HG02678 (cell line): Measurements from ENCODE around the gene SMPD4.
A peak's percentile ranks its signal among the peaks of the same experiment; 100 is the strongest.
"Not testable (repeated sequence)": the region's sequence is repeated elsewhere in the genome, so short reads cannot be mapped to it uniquely, and the experiment has no call there.

Source experiments
- ATAC-seq: cut with Tn5 transposase; IDR thresholded peaks from one replicate; pipeline ENCODE4 v1.9.1; 2021; ENCODE audit warnings: mild to moderate bottlenecking, moderate library complexity; ENCODE audit not compliant: unreplicated experiment

Gene SMPD4

DNA sequence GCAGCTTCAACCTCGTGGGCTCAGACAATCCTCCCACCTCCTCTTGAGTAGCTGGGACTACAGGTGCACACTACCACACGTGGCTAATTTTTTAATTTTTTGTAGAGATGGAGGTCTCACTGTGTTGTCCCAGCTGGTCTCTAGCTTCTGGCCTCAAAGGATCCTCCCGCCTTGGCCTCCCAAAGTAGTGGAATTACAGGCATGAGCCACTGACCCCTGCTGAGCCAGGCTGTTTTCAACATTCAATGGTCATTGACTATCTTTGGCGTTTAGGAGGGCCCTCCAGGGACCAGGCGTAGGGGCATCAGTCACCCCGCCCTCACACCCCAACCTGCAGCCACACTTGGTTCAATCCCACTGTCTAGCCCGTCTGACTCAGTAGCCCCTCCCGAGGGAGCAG, 5.9 kb upstream of the SMPD4 start:
- ATAC-seq = no peak

DNA sequence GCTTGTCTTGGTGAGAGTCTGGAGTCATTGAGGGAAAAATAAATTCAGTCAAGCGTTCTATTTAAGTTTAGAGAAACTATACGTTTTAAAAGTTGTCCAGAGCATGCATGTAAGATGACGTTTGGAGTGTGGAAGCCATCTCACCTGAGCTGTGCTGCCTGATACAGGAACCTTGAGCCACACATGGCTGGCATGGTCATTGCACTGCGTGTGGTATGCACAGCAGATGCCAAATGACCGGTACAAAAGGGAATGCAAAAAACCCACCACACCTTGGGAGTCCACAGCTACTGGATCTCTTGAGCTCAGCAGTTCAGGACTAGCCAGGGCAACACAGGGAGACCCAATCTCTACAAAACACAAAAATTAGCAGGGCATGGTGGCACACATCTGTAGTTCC, 5.0 kb upstream of the SMPD4 start:
- ATAC-seq = no peak

DNA sequence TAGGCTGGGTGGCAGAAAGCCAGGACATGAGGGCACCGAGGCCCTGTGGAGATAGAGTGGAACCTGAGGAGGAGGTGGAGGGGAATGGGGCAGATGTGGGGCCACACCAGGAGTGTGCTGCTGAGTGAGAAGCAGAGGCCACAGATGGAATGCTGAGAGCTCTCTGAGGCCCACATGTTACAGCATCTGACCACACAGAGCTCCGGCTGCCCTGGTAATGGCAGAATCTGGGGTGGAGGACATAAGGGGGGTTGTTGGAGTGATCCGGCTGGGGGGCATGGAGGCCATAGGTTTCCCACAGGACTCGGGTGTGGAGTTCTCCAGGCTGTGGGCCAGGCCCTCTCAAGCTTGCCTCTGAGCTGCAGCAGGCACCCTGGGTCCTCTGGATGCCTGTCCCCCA, 4.5 kb upstream of the SMPD4 start:
- ATAC-seq = no peak

DNA sequence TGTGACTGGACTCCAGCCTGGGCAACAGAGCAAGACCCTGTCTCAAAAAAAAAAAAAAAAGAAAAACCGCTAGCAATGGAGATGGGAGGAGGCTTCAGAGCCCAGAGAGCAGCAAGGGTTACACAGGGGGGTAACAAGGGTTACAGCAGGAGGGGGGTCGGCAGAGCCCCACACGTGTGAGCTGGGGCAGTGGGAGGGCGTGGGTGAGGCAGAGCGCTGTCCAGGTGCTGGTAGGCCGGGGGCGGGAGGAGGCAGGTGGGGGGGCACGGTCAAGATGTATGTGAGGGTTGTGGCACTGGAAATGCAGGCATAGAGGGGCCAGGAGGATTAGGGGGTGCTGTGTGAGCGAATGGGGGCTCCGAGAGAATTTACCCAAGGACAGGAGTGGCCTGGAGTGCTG, 4.0 kb upstream of the SMPD4 start:
- no peak for ATAC-seq

DNA sequence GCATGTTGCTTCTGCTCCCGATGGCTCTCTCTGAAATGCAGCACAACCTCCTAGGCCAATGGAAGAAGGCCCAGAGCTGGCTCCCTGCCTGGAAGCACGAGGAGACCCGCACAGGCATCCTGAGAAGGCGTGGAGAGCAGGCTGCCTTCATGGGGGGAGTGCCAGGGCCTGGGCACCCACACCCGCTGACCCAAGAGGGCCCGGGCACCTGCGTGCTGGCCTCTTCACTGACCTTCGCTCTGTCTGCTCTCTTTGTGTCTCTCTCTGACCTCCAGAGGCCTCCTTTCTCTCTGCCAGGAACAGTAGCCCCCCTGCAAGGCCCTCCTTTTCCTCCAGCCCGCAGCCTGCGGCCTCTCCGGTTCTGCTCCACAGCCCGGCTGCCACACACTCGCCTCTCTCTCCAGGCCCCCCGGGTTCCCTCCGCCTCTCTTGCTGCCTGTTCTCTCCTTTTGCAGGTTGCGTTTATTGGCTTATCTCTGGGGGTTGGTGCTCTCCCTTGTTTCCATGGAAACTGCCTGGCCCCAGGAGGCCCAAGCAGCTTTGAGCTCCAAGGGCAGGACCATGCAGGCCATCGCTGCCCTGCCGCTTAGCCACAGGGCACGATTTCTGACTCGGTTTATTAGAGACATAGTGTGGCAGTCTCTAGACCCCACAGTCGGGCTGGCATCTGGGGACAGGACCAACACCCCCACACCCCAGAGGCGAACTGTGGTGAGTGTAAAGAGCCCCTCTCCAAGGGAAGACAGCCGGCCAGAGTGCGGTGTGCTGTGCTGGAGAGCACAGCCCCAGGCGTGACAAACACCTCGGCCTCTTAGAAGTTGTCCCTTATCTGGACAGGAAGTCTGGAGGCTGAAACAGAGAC, 2.3 kb upstream of the SMPD4 start:
- ATAC-seq = no peak

DNA sequence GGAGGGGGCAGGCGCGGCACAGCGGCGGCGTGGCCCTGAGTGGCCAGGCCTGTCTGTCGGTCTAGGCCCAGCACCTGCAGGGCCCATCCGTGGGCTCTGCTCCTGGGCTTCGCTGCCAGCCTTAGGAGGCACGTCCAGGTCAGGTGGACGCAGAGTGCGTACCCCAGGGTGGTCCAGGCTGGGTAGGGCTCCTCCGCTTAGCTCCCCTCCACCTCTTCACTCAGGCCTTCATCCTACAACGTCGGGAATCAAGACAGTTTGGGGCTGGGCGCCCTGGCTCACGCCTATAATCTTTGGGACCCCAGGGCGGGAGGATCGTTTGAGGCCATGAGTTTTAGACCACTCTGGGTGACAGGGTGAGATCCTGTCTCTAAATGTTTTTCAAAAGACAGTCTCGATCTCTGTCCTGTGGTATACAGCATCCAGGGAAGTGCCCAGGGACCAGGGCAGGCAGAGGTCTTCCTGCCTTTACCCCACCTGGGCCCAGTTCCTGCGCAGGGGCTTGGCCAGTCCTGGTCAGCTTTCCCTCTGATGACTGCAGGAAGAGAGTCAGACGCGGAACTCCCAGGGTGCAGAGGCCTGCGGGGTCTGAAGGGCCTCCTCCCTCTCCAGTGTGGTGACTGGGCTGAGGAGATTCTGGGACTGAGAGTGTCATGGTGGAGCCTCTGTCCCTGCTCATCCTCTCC, 1.6 kb upstream of the SMPD4 start:
- peak; percentile 1 for ATAC-seq

DNA sequence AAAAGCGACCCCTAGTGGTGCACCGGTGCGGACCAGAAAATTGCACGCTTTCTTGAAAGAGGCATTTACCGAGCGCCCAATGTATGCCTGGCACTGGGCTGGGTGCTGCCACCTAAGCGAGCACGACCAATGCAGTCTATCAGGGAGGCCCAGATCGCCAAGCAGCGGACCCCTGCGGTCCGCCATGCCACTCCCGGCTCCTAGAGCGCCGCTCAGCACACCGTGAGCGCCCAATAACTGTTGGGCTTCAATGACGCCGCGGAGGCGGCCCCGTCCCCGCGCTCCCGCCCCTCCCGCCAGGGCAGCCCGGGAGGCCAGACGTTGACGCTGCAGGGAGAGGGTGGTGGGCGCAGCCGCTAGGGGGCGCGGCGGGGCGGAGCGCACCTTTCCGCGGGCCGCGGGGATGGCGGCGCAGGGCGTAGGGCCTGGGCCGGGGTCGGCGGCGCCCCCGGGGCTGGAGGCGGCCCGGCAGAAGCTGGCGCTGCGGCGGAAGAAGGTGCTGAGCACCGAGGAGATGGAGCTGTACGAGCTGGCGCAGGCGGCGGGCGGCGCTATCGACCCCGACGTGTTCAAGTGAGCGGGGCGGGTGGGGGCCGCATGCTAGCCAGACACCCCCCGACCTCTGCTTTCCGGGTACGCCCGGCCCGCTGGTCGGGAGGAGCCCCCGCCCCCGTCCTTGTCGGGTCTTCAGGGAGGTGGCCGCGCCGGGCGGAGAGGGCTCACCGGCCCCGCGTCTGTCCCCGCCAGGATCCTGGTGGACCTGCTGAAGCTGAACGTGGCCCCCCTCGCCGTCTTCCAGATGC, 679 bp upstream of the SMPD4 start, which contains the start of gene MZT2B:
Gene MZT2B (plus strand): TSS at position 383 of the 803 bp plus-strand sequence. CDS start 21 bp downstream, at position 404.
- peak; percentile 84 for ATAC-seq

DNA sequence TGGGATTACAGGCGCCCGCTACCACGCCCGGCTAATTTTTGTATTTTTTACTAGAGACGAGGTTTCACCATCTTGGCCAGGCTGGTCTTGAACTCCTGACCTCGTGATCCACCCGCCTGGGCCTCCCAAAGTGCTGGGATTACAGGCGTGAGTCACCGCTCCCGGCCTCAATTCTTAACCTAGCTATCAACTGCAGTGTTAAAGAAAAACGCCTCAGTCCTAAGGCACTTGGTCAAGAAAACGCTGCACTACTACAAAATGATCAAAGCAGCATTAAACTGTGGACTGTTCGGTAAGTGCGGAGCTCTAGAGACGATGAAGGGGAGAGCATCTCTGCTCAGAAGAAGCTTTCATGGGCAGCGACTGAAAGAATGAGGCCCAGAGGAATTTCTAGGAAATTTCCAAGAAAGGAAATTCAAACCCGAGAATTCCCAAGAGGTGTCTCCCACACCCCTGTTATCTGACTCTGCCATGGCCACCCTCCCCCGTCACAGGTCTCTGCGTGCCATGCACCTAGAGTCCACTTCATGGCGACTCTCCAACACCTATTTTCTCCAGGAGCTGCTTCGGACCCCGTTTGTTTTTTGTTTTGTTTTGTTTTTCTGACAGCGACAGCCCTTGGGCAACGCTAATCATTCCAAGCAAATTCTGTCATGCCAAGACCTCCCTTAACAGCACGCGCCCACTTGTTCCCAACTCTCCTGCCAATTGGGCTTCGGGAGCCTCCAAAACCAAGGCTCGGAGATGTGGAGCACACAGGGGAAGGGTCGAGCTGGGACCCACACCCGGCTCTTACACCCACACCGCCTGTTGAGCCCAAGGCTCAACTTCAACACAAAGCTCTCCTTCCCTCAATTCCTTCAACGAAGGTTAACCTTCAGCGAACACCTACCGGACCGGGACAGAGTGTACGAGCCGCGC, 738 bp downstream of the SMPD4 start:
- not testable (repeated sequence) for ATAC-seq

DNA sequence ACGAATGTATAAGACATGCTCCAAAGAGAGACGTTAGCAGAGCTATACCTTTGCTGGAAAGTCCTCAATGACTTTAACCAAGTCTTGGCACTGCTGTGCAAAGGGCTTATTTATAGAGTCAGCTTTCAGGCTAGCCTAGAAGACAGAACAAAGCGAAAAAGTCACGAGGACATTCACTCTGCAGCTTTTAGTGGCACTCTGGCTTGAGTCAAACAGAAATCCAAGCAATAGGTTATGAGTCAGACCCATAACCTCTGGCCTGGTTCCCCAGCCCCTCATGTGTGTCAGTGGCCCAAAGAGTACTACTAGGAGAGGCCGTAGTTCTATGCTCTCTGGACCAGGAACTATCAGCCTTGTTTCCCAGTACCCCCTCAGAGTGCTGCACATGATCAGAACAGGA, 6.5 kb downstream of the SMPD4 start:
- peak; percentile 62 for ATAC-seq

DNA sequence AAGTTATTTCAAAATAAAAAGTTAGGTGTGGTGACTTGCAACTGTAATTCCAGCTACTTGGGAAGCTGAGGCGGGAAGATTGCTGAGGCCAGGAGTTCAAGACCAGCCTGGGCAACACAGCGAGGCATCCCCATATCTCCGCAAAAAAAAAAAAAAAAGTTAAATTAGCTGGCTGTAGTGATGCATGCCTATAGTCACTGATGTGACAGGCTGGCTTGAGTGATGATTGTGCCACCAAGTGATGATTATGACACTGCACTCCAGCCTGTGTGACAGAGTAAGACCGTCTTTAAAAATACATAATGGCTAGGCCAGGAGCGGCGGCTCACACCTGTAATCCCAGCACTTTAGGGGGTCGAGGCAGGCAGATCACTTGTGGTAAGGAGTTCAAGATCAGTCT, 11.5 kb downstream of the SMPD4 start:
- ATAC-seq = no peak

DNA sequence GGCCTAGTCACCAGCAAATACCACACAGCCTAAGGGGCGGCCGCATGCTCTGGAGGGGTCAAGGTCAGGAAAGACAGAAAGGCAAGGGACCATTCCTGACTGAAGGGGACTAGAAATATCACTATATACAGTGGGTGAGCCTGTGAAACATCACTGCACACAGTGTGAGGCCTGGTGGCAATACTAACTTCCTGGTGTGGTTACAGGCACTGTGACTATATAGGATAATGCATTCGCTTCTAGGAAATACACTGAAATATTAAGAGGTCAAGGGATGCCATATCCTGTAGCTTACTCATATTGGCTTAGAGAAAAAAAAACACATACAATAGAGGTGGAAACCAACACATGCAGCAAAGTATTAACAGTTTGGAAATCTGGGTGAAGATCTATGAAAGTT, 12.2 kb downstream of the SMPD4 start:
- ATAC-seq = not testable (repeated sequence)

DNA sequence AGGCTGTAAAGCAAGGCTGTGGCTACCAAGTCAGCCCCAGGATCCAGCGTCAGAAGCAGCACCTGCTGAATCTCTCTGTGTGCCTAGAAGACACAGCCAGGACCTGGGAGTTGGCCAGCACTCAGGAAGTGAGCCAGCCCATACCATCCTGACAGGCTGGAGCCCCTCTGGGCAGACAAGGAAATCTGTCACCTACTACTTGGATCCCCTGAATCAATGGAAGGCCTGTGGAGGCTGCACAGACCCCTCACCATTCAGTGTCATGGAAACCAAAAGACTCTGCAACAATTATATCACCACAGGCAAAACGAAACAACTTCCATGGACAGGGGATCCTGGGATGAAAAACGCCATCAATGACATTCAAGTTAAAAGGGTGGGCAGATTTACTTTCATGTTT, 14.8 kb downstream of the SMPD4 start:
- ATAC-seq = not testable (repeated sequence)

DNA sequence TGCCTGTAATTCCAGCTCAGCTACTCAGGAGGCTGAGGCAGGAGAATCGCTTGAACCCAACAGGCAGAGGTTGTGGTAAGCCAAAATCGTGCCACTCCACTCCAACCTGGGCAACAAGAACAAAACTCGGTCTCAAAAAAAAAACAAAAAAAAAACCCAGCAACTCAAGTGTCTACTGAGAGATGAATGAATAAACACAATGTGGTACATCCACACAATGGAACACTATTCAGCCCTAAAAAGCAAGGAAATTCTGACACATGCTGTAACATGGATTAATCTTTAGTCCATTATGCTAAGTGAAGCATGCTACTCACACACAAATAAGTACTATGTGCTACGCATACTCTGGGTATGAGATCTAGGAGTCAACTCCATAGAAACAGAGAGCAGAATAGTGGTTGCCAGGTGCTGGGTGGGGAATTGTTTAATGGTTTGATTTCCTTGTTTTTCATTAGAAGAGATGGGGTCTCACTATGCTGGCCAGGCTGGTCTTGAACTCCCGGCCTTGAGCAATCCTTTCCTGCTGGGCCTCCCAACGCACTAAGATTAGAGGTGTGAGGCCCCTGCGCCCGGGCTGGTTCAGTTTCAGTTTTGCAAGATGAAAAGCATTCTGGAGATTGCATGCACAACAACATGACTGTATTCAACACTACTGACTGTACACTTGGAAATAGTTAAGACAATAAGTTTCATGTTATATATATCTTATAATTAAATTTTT, 15.9 kb downstream of the SMPD4 start:
- ATAC-seq = no peak

DNA sequence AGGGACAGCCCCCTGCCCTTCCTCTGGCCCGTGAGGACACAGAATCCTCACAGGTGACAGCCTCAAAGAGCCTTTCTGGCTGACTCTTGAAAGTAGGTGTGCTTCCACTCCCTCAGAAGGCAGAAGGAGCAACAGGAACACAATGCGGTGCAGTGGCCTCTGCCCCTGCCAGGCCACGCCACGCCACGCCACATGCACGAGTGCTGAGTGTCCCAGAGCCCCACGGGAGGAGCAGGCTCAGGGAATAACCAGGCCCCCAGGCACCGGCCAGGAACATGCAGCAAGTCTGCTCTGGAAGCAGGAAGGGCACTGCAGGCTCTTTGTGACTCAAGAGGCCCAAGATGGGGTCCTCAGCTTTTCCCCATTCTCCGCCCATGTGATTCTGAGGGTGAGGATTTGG, 18.4 kb downstream of the SMPD4 start:
- no peak for ATAC-seq

DNA sequence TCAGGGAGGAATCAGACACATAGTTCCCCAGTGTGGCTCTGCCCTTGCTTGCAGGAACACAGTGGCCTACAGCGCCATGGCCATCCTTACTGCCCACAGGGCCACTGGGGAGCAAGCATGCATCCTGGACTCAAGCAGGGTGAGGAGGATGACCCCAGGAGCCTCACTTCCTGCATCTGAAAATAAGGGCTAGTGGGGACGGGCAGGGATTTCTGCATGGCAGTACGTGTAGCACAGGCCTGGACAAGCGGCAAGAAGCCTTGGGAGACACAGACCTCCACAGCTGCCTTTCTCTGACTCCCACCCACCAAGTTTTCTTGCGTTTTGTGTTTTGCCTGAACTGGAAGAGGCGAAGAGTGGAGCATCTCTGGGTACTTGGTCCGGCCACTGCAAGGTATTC, 18.9 kb downstream of the SMPD4 start:
- not testable (repeated sequence) for ATAC-seq

DNA sequence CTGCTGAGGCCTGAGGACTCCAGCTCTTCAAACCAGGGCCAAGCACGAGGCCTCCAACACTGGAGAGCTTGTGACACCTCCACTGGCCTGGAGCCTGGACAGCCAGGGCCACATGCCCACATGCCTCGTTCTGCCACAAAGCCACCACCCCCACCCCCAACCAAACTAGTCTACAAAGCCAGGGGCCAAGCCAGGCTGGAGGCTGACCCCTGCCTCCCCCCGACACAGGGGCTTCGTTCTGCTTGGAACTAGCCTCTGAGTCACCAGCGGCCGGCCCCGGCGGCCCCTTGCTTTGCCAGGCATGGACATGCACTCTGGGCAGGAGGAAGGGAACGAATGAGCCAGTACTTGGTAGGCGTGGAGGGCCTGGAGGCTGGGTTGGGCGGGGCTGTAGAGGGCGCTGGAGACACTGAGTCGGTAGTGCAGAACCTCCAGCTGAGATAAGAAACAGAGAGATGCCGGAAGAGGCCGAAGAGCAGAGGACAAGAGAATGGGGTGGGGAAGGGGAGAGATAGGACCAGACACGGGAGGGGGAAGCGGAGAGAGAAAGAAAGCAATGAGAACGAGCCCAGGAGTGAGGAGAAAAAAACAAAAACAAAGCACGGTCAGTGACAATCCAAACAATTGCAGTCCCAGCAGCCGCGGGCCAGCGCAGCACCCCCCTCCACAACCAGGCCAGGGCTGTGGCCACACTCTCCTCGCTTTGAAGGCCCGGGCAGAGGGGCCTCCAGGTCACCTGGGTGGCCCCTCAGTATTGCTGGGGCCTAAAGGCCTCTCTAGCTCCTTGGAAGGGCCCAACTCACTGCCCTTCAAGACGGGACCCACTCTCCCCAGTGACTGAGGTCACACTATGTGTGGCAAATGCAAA, 20.3 kb downstream of the SMPD4 start:
- ATAC-seq = not testable (repeated sequence)

DNA sequence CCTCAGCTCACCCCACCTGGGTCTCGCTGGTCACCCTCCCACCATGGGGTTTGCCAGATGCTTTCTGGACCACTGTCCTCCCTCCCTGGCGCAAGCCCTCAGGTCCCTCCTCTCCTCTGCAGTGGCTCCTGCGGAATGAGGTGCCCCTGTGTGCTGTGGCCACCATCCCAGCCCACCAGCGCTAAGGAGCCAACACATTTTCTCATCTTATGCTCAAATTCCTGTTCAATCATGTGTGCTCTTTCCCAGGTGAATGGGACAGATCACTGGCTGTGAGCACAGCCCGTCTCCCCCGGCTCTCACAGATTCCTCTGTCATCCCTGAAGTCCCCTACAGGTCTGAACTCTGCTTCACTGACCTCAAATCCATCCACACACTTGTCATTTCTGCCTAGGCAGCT, 21.3 kb downstream of the SMPD4 start:
- ATAC-seq = no peak

DNA sequence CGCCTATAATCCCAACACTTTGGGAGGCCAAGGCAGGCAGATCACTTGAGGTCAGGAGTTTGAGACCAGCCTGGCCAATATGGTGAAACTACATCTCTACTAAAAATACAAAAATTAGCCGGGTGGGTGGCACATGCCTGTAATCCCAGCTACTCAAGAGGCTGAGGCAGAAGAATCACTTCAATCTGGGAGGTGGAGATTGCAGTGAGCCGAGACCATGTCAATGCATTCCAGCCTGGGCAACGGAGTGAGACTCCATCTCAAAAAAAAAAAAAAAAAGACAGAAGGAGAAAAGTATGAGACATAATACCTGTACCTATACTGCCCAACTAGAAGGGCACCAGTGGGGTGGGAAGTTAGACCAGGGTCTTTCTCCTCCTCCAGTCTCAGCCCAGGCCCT, 22.0 kb downstream of the SMPD4 start:
- not testable (repeated sequence) for ATAC-seq

DNA sequence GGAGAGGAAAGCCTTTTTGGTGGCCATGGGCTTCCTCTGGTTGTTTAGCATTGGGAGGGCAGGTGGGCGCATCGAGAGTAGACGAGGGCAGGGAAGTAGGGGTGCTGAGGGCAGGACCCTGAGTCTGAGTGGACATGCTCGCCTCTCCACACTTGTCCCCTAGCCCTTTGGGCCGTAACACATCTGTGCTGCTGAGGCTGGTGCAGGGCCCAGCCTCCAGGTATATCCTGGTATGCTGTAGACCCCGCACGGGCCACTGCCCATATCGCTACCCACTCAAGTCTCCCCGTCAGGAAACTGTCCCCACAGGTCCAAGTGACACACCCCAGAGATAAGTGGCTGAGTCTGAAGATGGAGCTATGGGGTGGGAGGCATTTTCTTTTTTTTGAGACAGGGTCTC, 22.8 kb downstream of the SMPD4 start:
- ATAC-seq = no peak
